GM12873 (cell line): Measurements from ENCODE around the gene CACNB1.
A peak's percentile ranks its signal among the peaks of the same experiment; 100 is the strongest.

ENCODE experiments used
- TF ChIP-seq, protein P1 (sequence below): IDR thresholded peaks from 2 replicates; pipeline ENCODE4 v1.5.1; 2012; ENCODE audit warnings: low read depth, mild to moderate bottlenecking, moderate library complexity, low read length, control low read depth; ENCODE audit not compliant: insufficient read depth; ENCODE audit errors: missing control alignments

Gene CACNB1

DNA sequence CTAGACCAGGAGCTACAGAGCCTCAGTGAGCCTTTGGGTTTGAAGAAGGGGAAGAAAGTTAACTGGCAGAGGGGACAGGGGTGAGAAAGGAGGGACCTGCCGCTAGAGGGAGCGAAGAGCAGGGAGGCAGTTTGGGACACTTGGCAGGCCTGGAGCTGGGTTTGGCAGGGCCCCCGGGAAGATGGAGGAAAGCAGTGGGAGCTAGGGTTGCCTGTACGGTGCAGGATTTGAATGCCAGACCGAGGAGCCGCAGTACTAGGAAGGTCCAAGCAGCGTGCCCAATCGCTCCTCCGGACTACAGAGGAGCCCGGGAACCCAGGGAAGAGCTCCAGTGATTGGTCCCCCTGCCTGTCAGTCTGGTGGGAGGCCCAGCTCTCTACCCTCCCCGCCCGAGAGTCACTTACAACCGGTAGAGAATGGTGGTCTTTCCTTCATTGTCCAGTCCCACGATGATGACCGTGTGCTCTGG lies 32.8 kb downstream of the CACNB1 start:
- TF ChIP-seq, protein P1, sequence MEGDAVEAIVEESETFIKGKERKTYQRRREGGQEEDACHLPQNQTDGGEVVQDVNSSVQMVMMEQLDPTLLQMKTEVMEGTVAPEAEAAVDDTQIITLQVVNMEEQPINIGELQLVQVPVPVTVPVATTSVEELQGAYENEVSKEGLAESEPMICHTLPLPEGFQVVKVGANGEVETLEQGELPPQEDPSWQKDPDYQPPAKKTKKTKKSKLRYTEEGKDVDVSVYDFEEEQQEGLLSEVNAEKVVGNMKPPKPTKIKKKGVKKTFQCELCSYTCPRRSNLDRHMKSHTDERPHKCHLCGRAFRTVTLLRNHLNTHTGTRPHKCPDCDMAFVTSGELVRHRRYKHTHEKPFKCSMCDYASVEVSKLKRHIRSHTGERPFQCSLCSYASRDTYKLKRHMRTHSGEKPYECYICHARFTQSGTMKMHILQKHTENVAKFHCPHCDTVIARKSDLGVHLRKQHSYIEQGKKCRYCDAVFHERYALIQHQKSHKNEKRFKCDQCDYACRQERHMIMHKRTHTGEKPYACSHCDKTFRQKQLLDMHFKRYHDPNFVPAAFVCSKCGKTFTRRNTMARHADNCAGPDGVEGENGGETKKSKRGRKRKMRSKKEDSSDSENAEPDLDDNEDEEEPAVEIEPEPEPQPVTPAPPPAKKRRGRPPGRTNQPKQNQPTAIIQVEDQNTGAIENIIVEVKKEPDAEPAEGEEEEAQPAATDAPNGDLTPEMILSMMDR, result peak; percentile 97

DNA sequence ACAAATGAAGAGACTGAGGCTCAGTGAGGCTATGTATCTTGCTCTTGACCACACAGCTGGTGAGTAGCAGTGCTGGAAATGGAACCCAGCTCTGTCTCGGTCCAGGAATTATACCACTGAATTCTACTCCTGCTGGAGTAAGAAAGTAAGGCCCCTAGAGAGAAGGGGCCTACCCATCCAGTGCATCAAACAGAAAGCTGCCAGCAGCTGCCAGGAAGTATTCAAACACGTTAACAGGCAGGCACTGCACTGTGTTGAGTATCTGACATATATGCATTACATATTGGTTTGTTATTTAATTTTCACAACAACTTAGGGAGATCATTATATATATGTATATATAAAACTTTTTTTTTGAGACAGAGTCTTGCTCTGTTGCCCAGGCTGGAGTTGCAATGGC lies 35.5 kb downstream of the CACNB1 start:
- TF ChIP-seq, protein P1, result no peak

DNA sequence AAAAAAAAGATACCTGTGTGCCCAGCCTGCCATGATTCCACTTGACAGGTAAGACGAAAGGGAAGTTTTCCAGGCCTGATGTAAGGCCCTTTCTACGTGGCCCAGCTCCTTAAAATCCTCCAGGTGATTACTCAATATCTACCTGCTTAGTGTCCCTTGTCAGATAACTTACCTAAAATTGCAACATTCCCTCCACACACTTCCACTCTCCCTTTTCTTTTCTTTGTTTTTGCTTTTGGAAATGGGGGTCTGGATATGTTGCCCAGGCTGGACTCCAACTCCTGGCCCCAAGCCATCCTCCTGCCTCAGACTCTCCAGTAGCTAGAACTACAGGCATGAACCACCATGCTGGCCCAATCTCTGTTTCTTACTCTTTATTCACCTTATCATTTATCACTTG lies 38.8 kb downstream of the CACNB1 start:
- TF ChIP-seq, protein P1, result no peak

DNA sequence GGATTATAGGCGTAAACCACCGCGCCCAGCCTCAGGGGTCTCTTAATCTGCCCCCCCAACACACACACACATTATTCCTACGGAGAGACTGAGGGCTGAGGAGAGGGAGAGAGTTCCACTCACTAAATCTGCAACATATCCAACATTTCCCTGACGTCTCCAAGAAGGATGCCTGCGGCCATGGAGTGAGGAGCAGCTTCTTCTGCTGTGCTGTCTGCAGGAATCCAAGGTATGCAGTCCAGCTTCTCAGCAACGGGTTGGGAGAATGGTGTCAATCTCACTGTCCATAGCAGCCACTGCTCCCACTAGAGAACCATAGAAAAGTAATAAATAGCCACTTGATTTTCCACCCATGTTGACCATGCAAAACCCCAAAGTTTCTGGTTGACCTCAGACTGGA lies 41.0 kb downstream of the CACNB1 start:
- TF ChIP-seq, protein P1, result no peak

DNA sequence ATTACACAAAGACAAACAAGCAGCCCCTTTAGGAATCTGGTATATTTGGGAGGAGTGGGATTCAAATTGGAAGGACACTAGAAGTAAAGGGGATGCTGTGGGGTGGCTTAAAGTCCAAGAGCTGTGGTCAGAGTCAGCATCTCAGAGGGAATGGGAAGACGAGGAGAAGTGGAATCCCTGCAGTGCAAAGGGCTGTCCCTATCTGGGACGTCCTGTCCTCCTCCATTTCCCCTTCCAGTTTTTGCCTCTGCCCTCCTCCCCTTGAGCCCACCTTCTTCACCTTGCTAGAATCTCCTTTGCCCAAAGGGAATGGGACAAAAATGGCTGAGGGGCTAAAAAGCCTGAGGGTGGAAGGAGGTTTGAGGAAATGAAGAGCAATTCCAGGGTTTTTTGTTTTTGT lies 41.8 kb downstream of the CACNB1 start:
- TF ChIP-seq, protein P1, result no peak

DNA sequence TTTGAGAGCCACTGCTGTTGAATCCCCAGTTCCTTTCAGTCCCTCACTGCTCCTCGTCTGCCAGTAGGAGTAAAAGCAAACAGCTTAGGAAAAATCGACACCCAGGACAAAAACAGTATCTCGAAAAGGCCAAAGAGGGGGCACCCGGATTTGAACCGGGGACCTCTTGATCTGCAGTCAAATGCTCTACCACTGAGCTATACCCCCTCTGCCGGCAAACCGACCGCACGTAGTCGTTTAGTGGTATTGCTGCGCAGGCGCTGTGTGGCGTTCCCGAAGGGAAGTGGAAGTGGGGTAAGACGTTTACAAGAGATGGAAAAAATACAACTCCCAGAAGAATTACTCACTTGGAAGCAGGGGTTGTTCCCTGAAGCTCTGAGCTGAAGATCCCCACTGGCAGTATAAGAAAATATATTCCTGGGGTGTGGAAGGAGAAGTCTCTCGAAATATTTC lies 43.8 kb downstream of the CACNB1 start:
- TF ChIP-seq, protein P1, result no peak

DNA sequence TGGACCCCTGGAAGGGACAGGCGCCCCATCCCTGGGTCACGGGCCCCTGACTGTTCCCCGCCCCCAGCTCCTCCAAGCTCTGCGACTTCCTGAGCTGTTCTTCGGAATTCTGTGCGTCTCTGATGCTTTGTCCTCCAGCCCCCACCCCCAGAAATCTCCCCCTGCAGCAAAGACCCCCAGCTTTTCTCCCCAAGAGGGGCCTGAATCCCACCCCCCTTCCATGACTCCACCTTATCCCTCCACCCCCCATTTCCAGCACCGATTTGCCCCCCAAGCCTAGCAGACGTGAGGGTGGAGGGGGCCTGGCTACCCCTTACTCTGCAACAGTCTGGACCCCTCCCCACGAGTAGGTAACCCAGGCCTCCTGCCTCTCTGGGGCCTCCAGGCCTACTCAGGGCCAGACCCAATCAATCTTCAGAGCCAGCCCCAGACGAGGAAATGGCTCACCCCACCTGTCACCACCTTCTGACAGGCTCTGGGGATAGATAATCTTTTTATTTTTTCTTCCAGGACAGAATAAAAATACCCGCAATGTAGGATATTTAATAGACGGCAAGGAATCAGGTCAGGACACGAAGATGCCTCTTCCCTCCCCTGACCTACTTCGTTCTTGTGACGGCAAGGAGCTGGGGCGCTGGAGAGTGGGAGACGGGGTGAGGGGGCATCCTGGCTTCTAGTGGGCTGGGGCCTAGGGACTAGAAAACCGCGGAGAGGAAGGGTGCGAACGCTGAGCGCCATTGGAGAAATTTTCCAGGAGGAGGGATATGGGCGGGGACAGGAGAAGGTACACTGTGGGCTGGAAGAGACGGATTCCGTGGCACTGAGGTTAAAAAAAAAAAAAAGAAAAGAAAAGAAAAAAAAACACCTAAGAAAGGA lies 45.3 kb downstream of the CACNB1 start:
- TF ChIP-seq, protein P1, result no peak
